H1 (cell line): Measurements from ENCODE around the gene TRAF1.

Experiments
- EGR1 ChIP-seq: IDR thresholded peaks from 2 replicates; pipeline ENCODE4 v1.6.1; 2011; ENCODE audit warnings: low read depth, low read length, borderline replicate concordance
- EZH2 ChIP-seq: fragments of 200-600 bp; sonication (generic); IDR thresholded peaks from 2 replicates; pipeline ENCODE4 v1.7.1; 2012; ENCODE audit warnings: low read depth, mild to moderate bottlenecking, moderate library complexity, low read length, inconsistent platforms; ENCODE audit not compliant: severe bottlenecking
- POLR2AphosphoS5 ChIP-seq: IDR thresholded peaks from 2 replicates; pipeline ENCODE4 v1.6.1; 2011; ENCODE audit warnings: low read depth, low read length
- RAD21 ChIP-seq, 2 experiments: IDR thresholded peaks in 1 of 2; conservative IDR thresholded peaks in 1 of 2; 2 replicates each; pipeline ENCODE4 v1.6.1; 2011; ENCODE audit warnings: low read depth in 2 of 2, low read length in 2 of 2, improper control_type of control experiment in 1 of 2, inconsistent platforms in 1 of 2, mild to moderate bottlenecking in 1 of 2, moderate library complexity in 1 of 2
- RBBP5 ChIP-seq: IDR thresholded peaks from 2 replicates; pipeline ENCODE4 v1.7.1; 2012; ENCODE audit warnings: low read depth, mild to moderate bottlenecking, inconsistent platforms, low read length, moderate library complexity, borderline replicate concordance
- TBP ChIP-seq: IDR thresholded peaks from 2 replicates; pipeline ENCODE4 v1.6.1; 2011; ENCODE audit warnings: low read depth, low read length, improper control_type of control experiment

DNA sequence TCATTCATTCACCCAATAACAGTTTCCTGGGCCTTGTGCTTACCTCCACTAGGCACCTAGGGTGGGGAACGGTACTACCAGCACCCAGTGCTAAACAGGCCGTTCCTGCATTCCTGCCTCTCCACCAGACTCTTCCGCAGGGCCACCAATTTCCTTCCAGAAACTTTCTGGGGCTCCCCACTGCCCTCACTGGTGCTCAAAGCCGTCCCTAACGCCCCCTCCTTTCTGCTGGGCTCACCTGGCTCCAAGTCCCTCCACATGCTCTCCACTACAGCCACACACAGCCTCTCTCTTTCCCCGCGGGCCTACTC, 51.0 kb downstream of the TRAF1 start:
- TF ChIP-seq TBP (no peak), RAD21 (IDR thresholded peaks at IDR 0.05 in 1 of 2, conservative IDR thresholded peaks at IDR 0.05 in 1 of 2; ENCODE audit: low read depth in 2 of 2, low read length in 2 of 2) (no peak), EGR1 (no peak), RBBP5 (no peak), EZH2 (no peak), POLR2AphosphoS5 (no peak)
